Urothelium cell line (cell line): ENCODE data around the gene MEG3.
"Not testable (repeated sequence)": the region's sequence is repeated elsewhere in the genome, so short reads cannot be mapped to it uniquely, and the experiment has no call there.

Experiments
- DNase-seq: peaks from one replicate; pipeline ENCODE4 v3.0.0; 2011; ENCODE audit warnings: low spot score, mixed read lengths
- FAIRE-seq: peaks from 2 replicates; lab custom pipeline; 2011; peaks lifted over from hg19 to GRCh38; lab: Jason Lieb, UNC

The MEG3 gene

DNA sequence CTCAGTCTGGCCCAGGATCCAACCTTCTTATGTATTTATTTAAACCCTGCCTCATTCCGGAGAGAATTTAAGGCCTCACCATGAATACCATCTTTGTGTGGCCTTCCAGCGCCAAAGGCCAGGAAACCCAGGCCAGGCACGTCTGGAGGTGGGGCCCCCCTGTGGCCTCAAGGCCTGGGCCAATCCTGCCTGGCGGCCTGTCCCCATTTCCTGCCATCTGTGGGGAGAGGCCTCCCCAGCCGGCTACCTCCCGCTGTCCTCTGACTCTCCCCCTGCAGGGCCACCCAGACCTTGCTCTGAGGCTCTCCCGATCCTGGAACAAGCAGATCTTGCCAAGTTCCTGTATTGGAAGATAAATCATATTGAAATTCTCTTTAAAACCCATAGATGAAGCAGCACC, 37.4 kb upstream of the MEG3 start:
- DNase-seq (no peak), FAIRE-seq (no peak)

DNA sequence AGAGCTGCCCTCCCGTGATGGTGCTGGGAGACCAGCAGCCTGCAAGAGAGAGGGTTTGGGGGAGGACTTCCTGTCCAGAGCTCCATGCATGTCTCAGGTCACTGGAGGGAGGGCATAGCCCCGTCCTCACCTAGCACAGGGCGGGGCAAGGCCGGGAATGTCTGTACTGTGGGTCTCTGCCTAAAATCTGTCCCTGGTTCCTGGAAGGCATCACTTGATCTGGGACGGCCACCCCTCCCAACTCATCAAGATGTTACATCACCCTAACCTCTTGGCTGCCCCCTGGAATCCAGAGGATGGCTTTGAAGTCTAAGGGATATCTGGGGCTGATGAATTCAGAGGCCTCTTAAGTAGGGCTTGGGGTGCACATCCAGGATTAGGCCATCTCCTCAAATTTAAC, 37.0 kb upstream of the MEG3 start:
- DNase-seq (no peak), FAIRE-seq (no peak)

DNA sequence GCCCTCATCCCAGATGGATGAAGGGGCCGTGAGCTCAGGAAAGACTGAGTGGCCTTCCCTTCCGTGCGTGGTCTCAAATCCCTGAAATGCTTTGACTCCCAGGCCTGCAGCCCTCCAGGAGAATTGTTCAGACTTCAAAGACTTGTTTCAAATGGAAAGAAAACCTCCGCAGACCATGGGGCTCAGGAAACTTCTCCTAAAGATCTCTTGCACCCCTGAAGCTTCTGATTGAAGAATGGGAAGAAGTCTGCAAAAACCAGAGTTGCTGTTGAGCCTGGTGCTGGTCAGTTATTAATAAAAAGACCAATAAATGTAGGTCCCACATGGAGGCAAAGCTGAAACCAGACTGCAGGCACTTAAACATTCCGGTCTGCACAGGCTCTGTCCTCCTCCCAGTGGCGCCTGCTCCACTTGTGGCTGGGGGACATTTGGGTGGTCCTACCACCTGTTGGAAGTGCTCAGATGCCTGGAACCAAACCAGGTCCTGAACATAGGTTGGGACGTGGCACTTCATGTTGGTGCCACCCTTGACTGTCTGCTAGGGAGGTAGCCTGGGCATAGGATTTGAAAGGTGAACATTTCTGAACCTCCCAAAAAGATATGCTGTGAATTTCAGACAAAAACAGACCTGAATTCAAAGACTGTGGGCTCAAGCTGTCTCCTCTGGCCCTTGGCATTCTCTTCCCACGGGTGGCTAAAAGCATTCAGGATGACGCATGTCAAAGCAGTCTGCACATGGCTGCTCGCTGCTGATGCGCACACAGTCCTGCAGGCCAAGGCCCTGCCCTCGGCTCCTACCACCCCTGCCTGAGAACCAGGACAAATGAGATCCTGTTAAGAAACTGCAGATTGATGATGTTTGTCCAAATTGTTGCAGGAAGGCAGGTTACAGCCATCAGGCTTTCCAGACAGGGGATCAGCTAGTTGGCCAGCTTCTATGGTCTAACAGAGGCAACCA, 36.2 kb upstream of the MEG3 start:
- FAIRE-seq = no peak
- DNase-seq = no peak

DNA sequence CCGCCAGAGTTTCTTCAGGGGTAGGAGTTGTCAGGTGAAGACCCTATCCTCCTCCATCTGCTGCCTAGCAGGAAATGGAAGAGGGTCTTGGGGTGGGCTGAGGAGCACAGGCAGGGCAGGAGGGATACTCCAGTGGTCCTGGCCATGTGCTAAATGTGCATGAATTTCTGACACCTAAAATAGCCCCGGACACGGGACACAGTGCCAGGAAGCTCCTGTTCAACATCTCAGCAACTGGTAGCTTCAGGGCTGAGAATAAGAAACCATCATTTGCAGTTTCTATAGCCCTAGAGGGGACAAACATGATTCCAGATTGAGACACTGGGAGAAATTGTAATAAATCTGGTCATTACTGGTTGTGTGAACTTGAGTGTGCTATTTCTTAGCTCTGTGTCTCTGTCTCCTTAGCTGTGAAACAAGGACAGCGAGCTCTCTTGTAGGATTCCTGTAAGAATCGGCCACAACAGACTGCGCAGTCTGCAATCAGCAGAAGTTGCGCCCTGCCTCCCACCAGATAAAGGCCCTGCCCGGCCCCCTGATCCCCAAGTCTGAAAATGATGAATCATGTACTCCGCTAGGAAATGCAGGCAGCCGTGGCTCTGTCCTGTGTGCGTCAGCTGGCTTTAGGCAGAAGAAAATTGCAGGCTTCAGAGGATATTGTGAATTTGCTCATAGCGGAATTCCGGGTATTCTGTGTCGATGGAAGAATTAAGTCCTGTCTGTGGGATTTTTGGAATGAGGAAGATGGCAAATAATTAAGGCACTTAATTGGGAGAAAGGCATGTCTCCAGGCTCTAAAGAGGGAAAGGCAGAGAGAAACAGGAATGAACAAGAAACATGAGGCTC, 35.2 kb upstream of the MEG3 start:
- no peak for FAIRE-seq

DNA sequence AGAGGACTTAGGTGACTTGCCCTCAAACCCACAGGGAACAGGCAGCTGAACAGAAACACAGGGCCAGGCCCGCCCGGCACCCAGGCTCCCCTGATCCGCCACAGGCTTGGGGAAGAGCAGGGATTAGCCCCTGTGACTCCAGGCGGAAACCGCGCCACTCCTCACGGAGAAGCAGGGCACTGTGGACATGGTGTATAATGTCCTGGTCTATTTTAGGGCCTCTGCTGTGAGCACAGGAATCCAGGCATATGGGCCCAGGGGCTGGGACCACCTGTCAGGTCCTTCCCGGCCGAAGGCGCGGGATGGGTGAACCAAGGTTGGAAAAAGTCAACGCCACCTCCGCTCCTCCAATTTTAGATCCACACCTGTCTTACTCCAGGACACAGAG, 34.6 kb upstream of the MEG3 start:
- FAIRE-seq (no peak), DNase-seq (no peak)

More for the DNA sequence above, 35.2 kb upstream of the MEG3 start:
- no peak for DNase-seq

DNA sequence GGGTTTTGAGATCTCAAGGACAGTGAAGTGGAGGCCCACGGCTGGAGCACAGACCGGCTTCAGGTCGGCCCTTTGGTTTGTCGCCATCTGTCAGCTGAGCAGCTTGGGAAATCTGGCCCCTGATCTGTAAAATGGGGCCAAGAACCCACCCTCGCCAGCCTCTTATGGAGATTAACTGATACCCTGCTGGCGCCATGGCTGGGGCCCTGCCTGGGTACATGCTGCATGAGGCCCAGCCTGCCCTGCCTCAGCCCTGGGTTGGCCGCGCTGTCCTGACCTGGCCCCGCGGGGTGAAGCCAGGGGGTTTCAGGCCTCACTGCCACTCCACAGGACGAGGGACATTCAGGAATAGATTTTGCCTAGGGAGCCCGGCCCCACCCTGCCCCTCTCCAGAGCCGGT, 33.9 kb upstream of the MEG3 start:
- FAIRE-seq = no peak

DNA sequence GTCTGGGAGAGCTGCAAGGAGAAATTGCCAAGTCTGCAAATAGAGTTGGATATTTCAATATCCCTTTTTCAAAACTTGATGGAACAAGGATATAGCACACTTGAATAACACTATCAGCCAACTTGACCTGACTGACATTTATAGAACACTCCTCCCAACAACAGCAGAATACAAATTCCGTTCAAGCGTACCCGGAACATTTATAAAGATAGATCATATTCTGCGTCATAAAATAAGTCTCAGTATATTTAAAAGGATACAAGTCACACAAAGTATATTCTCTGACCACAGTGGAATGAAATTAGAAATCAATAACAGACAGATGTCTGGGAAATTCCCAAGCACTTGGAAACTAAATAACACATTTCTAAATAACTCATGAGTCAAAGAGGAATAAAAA, 29.0 kb upstream of the MEG3 start:
- DNase-seq = no peak
- FAIRE-seq = no peak

More for the DNA sequence above, 33.9 kb upstream of the MEG3 start:
- DNase-seq = no peak

DNA sequence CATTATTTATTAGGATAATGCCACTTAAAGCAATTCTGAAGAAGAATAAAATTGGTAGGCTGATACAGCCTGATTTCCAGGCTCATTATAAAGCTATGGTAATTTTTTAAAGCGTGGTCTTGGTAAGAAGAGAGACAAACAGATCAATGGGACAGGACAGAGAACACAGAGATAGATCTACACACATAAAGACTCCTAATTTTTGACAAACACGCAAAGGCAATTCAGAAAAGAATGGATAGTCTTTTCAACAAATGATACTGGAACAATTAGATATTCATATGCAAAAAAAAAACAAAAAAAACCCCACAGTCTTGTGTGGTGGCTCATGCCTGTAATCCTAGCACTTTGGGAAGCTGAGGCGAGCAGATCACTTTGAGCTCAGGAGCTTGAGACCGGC, 25.9 kb upstream of the MEG3 start:
- no peak for FAIRE-seq

DNA sequence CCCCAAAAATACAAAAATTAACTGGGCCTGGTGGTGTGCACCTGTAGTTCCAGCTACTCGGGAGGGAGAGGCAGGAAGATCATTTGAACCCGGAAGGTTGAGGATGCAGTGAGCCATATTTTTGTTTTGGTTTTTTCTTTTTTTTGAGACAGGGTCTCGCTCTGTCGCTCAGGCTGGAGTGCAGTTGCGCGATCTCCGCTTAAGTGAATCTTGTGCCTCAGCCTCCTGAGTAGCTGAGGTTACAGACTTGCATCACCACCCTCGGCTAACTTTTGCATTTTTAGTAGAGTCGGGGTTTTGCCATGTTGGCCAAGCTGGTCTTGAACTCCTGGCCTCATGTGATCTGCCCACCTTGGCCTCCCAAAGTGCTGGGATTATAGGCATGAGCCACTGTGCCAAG, 24.5 kb upstream of the MEG3 start:
- not testable (repeated sequence) for DNase-seq, FAIRE-seq

More for the DNA sequence above, 25.9 kb upstream of the MEG3 start:
- DNase-seq = no peak

DNA sequence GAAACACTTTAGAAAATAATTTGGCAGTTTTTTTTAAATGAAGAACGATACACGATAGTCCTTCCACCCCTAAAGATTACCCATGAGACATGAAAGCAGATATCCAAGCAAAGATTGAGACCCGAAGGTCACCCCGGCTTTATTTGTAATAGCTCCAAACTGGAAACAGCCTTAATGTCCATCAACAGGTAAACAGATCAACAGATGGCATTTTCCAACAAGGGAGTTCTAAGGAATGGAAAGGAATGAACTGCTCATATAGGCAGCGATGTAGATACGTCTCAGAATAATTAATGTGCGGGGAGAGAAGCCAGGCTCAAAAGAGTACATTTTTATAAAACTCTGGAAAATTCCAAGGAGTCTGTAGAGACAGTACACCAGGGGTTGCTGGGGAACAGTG, 23.7 kb upstream of the MEG3 start:
- FAIRE-seq (no peak), DNase-seq (no peak)

DNA sequence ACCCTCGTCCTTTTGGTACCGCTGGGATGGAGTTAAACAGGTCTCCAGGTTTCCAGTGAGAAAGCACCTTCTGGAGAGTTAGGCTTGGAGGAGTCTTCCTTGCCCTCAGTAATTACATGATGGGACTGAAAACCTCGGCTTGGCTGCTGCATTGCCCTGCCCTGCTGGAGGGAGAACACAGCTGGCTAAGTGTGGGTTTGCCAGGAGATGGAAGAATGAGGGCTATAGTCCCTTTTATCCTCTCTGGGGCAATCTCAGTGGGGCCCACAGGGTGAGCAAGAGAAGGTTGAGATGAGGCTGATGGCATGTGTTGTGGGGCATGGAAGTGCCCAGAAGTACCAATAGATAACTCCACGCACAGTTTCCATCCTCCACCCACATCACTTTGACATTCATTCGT, 23.2 kb upstream of the MEG3 start:
- FAIRE-seq = no peak

DNA sequence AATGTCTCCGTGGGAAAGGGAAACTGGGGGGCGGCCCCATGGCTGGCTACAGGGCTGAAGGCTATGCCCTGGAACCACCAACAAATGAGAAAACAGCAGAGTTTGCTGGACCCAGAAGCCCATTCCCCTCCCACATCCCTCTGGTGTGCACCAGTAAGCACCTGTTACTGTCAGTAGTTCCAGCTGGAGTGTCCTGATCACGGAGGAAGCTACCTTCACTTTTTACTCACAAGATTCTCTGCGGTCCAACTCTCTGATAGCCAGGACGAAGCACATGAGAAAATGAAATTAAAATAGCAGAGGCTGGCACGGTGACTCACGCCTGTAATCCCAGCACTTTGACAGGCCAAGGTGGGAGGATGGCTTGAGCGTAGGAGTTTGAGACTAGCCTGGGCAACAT, 22.7 kb upstream of the MEG3 start:
- FAIRE-seq = no peak
- DNase-seq = no peak

More for the DNA sequence above, 23.2 kb upstream of the MEG3 start:
- DNase-seq = no peak

DNA sequence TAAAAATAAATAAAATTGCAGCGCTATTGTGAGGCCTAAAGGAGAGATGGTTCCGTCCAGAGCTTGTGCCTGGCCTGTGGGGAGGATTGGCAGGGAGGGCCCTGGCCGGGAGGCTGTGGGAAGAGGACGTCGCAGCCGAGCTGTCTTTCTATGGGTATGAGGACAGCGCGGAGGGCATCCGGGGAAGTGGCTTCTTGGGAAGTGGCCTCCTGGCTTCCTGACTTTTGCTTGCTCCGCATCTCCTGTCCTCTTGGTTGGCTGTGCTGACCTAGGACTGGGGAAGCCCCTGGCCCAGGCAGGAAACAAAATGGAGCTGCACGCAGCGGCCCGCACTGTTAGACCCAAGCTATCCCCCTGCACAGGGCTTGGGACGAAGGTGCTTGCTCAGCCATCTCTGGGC, 22.2 kb upstream of the MEG3 start:
- DNase-seq (no peak), FAIRE-seq (no peak)

DNA sequence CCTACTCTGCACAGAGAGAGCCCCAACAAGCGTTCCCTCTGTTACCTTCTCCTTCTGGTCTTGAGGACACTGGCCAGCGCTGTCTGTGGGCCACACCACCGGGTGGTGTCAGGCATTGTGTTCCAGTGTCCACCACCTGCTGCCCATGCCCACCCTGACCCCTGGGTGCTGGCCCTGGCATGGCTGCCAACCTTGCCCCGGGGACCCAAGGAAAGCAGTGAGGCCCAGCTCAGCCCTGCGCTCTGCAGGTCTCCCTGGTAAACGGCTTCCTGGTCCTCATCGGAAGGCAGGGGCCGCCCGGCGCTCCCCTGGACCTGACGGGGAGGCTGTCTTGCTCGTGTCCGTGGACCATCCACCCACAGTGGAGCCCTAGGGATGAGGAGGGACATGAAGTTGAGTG, 21.8 kb upstream of the MEG3 start:
- DNase-seq (no peak), FAIRE-seq (no peak)

DNA sequence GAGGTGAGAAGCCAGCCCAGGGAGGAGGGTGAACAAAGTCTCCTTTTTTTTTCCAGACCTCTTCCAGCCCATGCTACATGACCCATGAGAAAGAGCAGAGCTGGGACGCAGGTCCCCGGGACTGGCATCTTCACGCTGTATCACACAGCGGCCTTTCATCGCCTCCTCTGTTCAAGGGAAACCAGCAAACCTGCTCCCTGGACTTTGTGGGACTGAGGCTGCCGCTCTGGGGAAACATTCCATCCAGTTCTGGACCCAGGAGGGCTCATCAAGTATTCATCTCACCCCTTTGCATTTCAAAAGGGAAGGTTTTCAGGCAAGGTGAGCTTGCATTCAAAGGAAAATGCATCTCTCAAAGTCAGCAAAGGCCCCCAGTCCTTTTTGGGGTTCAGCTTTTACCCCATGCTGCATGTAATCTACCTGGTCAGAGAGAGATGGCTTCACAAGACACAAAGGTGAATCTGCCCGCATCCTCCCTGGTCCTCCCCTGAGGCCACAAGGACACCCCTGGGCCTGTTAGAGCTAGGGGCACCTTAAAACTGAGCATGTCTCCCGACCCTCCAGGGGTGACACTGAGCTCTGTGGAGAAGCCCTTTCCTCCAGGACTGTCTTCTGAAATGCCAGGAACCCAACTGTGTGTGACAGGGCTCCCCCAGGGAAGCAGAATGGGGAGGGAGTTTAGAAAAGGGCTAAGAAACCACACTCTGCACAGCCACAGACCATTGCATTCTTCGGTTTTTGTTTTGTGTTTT, 21.2 kb upstream of the MEG3 start:
- FAIRE-seq (no peak), DNase-seq (no peak)

DNA sequence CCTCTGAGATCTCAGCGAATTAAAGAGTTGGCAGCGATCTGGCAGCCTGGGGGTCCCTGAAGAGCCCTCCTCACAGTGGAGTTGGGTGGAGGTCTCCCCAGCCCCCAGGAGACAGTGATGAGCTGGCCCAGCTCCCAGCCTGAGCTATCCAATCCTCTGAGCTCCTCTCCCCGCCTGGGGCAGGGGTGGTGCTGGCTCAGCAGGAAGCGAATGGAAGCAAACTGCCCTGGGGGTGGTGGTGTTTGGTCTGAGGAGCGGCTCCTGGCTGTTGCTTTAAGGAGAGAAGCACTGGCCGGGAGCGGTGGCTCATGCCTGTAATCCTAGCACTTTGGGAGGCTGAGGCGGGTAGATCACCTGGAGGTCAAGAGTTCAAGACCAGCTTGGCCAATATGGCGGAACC, 19.5 kb upstream of the MEG3 start:
- DNase-seq (no peak), FAIRE-seq (no peak)

DNA sequence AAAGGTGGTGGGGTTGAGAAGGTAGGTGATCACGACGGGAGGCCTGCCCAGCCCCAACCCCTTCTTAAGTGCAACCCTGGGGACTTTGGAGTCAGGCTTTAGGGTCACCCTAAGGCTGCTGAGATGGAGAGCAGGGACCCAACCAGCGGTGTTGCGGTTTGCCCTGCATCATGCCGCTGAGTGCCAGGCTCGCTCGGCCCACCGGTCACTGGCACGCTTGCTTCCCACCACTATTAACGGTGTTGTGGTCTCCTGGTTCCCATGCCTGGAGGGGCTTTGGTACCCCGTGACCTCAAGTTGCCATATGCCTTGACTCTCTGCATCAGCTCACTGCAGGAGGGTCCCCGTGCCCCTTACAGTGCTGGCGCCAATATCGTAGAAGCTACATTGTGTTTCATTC, 18.4 kb upstream of the MEG3 start:
- no peak for FAIRE-seq
- no peak for DNase-seq

DNA sequence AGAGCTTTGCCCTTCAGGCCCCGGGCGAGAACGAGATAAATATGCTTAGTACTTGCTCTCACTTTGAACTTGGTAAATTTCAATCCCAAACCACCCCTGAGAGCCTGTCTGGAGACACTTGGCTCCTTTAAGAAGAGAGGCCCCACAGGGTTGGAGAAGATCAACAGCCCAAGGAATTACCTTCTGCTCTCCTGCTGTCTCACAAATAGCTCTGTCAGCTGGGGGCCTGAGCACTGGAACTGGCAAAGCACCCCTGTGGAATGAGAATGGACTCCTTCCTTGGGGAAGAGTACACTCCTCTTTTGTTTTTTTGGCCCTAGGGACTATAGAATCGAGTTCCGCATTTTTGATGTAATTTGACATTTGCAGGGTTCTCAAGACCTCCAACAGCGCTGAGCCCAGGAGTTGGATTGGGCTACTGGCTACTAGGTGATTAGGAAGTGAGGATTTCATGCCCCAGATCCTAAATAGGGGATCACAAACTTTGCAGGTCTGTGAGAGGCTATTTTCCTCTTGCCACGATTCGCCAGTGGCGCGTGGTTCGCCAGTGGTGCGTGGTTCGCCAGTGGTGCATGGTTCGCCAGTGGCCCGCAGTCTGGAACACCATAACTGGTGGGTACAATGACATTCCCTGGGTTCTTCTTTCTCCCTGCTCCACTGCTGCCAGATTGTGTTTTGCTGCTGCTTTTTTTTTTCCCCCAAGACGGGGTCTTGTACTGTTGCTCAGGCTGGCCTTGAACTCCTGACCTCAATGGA, 17.8 kb upstream of the MEG3 start:
- no peak for DNase-seq
- FAIRE-seq = no peak

DNA sequence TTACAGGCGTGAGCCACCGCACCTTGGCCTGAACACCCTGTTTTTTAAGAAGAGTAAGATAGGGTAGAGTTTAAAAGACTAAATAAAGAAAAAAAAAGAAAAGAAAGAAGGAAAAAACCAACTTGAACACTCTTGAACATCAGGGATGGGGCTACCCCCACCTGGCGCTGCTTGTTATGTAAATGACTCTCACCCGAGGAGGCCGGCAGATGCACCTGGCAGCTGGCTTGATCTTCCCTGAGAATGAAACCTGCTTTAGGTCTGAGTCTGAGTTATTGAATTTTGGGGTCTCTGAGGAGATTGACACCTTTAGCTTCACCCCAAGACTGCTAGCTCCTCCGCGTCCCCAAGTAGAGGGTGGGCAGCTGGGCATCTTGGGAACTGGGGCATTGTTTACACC, 15.5 kb upstream of the MEG3 start:
- DNase-seq (no peak), FAIRE-seq (no peak)

DNA sequence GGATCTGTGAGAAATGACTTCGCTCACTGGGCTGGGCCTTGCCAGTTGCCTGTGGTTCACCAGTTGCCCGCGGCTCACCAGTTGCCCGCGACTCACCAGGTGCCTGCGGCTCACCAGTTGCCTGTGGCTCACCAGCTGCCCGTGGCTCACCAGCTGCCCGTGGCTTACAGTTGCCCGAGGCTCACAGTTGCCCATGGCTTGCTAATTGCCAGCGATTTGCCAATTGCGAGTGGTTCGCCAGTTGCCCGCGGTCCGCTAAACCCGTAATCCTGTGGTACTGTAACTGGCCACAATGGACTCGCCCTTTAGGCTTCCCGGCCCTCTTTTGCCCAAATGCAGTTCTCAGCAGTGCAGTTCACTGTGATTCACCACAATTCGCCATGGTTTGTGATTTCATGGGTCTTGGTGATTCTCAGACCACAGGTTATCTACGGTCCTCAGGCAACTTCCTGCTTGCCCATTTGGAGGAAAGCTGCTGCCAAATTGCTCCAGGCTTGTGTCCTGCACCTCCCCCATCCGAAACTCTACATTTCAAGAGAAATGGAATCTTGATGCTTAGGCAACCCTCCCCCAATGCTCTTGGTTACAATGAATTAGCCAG, 15.0 kb upstream of the MEG3 start:
- no peak for FAIRE-seq
- no peak for DNase-seq
